H1 (cell line): Measurements from ENCODE around the gene HMGCS2. TPM values are rescaled to one million over a fixed set of nuclear protein-coding genes. Genes with fewer than 3 reads are reported as not detected.
A peak's percentile ranks its signal among the peaks of the same experiment; 100 is the strongest.

ENCODE experiments used
- CTCF ChIA-PET: fragments of 300-600 bp; sonication (Branson Sonifier 250); formaldehyde crosslinking; loops from one replicate; lab custom pipeline; 2021; ENCODE audit not compliant: partially characterized antibody; lab: Charles Lee
- POLR2A ChIA-PET: fragments of 300-600 bp; sonication (Branson Sonifier 250); formaldehyde crosslinking; loops from one replicate; lab custom pipeline; 2021; ENCODE audit warnings: inconsistent platforms; ENCODE audit not compliant: partially characterized antibody; lab: Charles Lee
- DNase-seq, 2 experiments: peaks; one replicate each; pipeline versions ENCODE4 v3.0.0 to v3.0.0-alpha.2; 2010 to 2022; ENCODE audit warnings: low spot score in 2 of 2, low read depth in 1 of 2, mixed read lengths in 1 of 2
- FAIRE-seq: peaks from 2 replicates; lab custom pipeline; 2011; peaks lifted over from hg19 to GRCh38; lab: Jason Lieb, UNC
- H2AFZ ChIP-seq: 2 replicates; pipeline ENCODE4 v1.8.1; 2012; ENCODE audit warnings: low read length, inconsistent platforms
- H2AK5ac ChIP-seq: 2 replicates; pipeline ENCODE4 v1.6.1; 2013; ENCODE audit warnings: low read depth, low read length
- H2BK120ac ChIP-seq: replicated peaks from 2 replicates; pipeline ENCODE3; 2013; ENCODE audit warnings: low read depth, low read length, inconsistent platforms
- H2BK12ac ChIP-seq: 2 replicates; pipeline ENCODE4 v1.6.1; 2013; ENCODE audit warnings: low read depth, low read length
- H2BK15ac ChIP-seq: 2 replicates; pipeline ENCODE4 v1.6.1; 2013; ENCODE audit warnings: low read length
- H2BK20ac ChIP-seq: 2 replicates; pipeline ENCODE4 v1.6.1; 2013; ENCODE audit warnings: low read length
- H2BK5ac ChIP-seq: 2 replicates; pipeline ENCODE4 v1.6.1; 2013; ENCODE audit warnings: low read depth, low read length
- H3K14ac ChIP-seq: 2 replicates; pipeline ENCODE4 v1.6.1; 2013; ENCODE audit warnings: inconsistent platforms; ENCODE audit not compliant: insufficient read length
- H3K18ac ChIP-seq: 2 replicates; pipeline ENCODE4 v1.6.1; 2013; ENCODE audit warnings: low read length; ENCODE audit errors: extremely low read depth
- H3K23ac ChIP-seq: 2 replicates; pipeline ENCODE4 v1.6.1; 2013; ENCODE audit warnings: inconsistent platforms; ENCODE audit not compliant: insufficient read length
- H3K23me2 ChIP-seq: 2 replicates; pipeline ENCODE4 v1.6.1; 2013; ENCODE audit warnings: low read depth, low read length
- H3K27ac ChIP-seq: 2 replicates; pipeline ENCODE4 v1.6.1; 2011; ENCODE audit warnings: low read depth, low read length, inconsistent platforms
- H3K27me3 ChIP-seq, 4 experiments: replicated peaks in 1 of 4; 1 replicate in 1 of 4; 2 replicates in 3 of 4; pipeline versions ENCODE4 v1.6.1 to v1.8.1; 2011 to 2013; ENCODE audit warnings: low read length in 3 of 4, mild to moderate bottlenecking in 3 of 4, inconsistent platforms in 2 of 4, mixed read lengths in 2 of 4, moderate library complexity in 1 of 4; ENCODE audit not compliant: control insufficient read depth in 3 of 4, insufficient read depth in 3 of 4; ENCODE audit errors: extremely low read depth in 1 of 4
- H3K36me3 ChIP-seq, 4 experiments: 2 replicates each; pipeline versions ENCODE4 v1.6.1 to v1.8.1; 2011 to 2013; ENCODE audit warnings: mild to moderate bottlenecking in 4 of 4, low read length in 3 of 4, moderate library complexity in 2 of 4, control low read depth in 1 of 4, inconsistent platforms in 1 of 4; ENCODE audit not compliant: insufficient read depth in 4 of 4, control insufficient read depth in 2 of 4
- H3K4ac ChIP-seq: replicated peaks from 2 replicates; pipeline ENCODE3; 2013; ENCODE audit warnings: low read length, low read depth, mixed read lengths, inconsistent platforms; ENCODE audit not compliant: insufficient read length
- H3K4me1 ChIP-seq, 4 experiments: replicated peaks in 1 of 4; 1 replicate in 1 of 4; 2 replicates in 3 of 4; pipeline versions ENCODE4 v1.6.1 to v1.8.1; 2011 to 2013; ENCODE audit warnings: low read length in 3 of 4, inconsistent platforms in 2 of 4, mixed read lengths in 1 of 4; ENCODE audit not compliant: insufficient read depth in 4 of 4, control insufficient read depth in 3 of 4
- H3K4me2 ChIP-seq, 2 experiments: 2 replicates each; pipeline versions ENCODE4 v1.6.1 to v1.8.1; 2011 to 2013; ENCODE audit warnings: low read depth in 2 of 2, low read length in 2 of 2, control low read depth in 1 of 2, inconsistent platforms in 1 of 2, mild to moderate bottlenecking in 1 of 2; ENCODE audit not compliant: insufficient read depth in 1 of 2
- H3K4me3 ChIP-seq, 4 experiments: fragments of 200-600, 300-600 bp in 1 of 4; sonication (generic), shearing (Covaris generic), sonication (Bioruptor Twin) in 1 of 4; 2 replicates each; pipeline versions ENCODE4 v1.5.1 to v1.8.1; 2011 to 2016; ENCODE audit warnings: low read length in 4 of 4, low read depth in 3 of 4, control low read depth in 2 of 4, inconsistent platforms in 2 of 4, mild to moderate bottlenecking in 2 of 4, mixed read lengths in 1 of 4, moderate library complexity in 1 of 4; ENCODE audit not compliant: insufficient read depth in 2 of 4; ENCODE audit errors: extremely low read depth in 1 of 4
- H3K56ac ChIP-seq: replicated peaks from 2 replicates; pipeline ENCODE3; 2013; ENCODE audit warnings: low read depth, mild to moderate bottlenecking, mixed read lengths, low read length, inconsistent platforms; ENCODE audit not compliant: insufficient read length
- H3K79me1 ChIP-seq: 2 replicates; pipeline ENCODE4 v1.6.1; 2013; ENCODE audit warnings: low read depth, low read length, control low read depth
- H3K79me2 ChIP-seq, 2 experiments: 2 replicates each; pipeline versions ENCODE4 v1.6.1 to v1.8.1; 2012 to 2013; ENCODE audit warnings: low read length in 2 of 2, mild to moderate bottlenecking in 2 of 2, inconsistent platforms in 1 of 2; ENCODE audit not compliant: insufficient read depth in 2 of 2, control insufficient read depth in 1 of 2
- H3K9ac ChIP-seq, 4 experiments: replicated peaks in 1 of 4; 1 replicate in 1 of 4; 2 replicates in 3 of 4; pipeline versions ENCODE4 v1.6.1 to v1.8.1; 2011 to 2013; ENCODE audit warnings: low read depth in 3 of 4, low read length in 3 of 4, control low read depth in 2 of 4, mild to moderate bottlenecking in 2 of 4, moderate library complexity in 2 of 4, inconsistent platforms in 1 of 4; ENCODE audit errors: extremely low read depth in 1 of 4
- H3K9me3 ChIP-seq, 2 experiments: 2 replicates each; pipeline versions ENCODE4 v1.6.1 to v1.8.1; 2012 to 2013; ENCODE audit warnings: mild to moderate bottlenecking in 2 of 2, moderate library complexity in 2 of 2, control low read depth in 1 of 2, inconsistent platforms in 1 of 2, low read depth in 1 of 2, low read length in 1 of 2, mixed read lengths in 1 of 2; ENCODE audit not compliant: insufficient read depth in 2 of 2
- H4K20me1 ChIP-seq, 2 experiments: replicated peaks in 1 of 2; 2 replicates each; pipeline versions ENCODE3 to v1.8.1; 2011 to 2013; ENCODE audit warnings: inconsistent platforms in 2 of 2, low read length in 2 of 2, mild to moderate bottlenecking in 1 of 2; ENCODE audit not compliant: insufficient read depth in 2 of 2, control insufficient read depth in 1 of 2
- H4K5ac ChIP-seq: 2 replicates; pipeline ENCODE4 v1.6.1; 2013; ENCODE audit warnings: low read length, low read depth, mixed read lengths, inconsistent platforms; ENCODE audit not compliant: insufficient read length
- H4K8ac ChIP-seq: 2 replicates; pipeline ENCODE4 v1.8.0; 2013; ENCODE audit warnings: mild to moderate bottlenecking, moderate library complexity, low read length, inconsistent platforms; ENCODE audit not compliant: insufficient read depth; ENCODE audit errors: extremely low read depth
- H4K91ac ChIP-seq: replicated peaks from 2 replicates; pipeline ENCODE3; 2013; ENCODE audit warnings: low read length, mixed read lengths, inconsistent platforms; ENCODE audit not compliant: insufficient read length
- BRCA1 ChIP-seq: IDR thresholded peaks from 2 replicates; pipeline ENCODE4 v1.6.1; 2012; ENCODE audit warnings: low read depth, low read length, improper control_type of control experiment
- CBX5 ChIP-seq: fragments of 300-800, 300-1000 bp; sonication (generic); IDR thresholded peaks from 2 replicates; pipeline ENCODE4 v1.7.1; 2016; ENCODE audit warnings: antibody characterized with exemption, low read length, low read depth
- CEBPB ChIP-seq: IDR thresholded peaks from 2 replicates; pipeline ENCODE4 v1.6.1; 2012; ENCODE audit warnings: low read depth, low read length
- CHD1 ChIP-seq: IDR thresholded peaks from 2 replicates; pipeline ENCODE4 v1.6.1; 2012; ENCODE audit warnings: low read depth, low read length, improper control_type of control experiment
- CTBP2 ChIP-seq: IDR thresholded peaks from 2 replicates; pipeline ENCODE4 v1.7.0; 2011; ENCODE audit warnings: borderline replicate concordance, mild to moderate bottlenecking, moderate library complexity, mixed read lengths, low read length; ENCODE audit not compliant: insufficient read depth, insufficient read length
- FOSL1 ChIP-seq: IDR thresholded peaks from 2 replicates; pipeline ENCODE4 v1.6.1; 2011; ENCODE audit warnings: mild to moderate bottlenecking, low read depth, low read length, moderate library complexity; ENCODE audit not compliant: insufficient read depth
- HDAC2 ChIP-seq, 2 experiments: fragments of 300-600 bp in 1 of 2; sonication (generic) in 1 of 2; IDR thresholded peaks; 2 replicates each; pipeline ENCODE4 v1.6.1; 2011 to 2012; ENCODE audit warnings: low read depth in 2 of 2, low read length in 2 of 2, mild to moderate bottlenecking in 2 of 2, moderate library complexity in 2 of 2, borderline replicate concordance in 1 of 2, inconsistent platforms in 1 of 2
- KDM5A ChIP-seq: fragments of 200-600 bp; IDR thresholded peaks from 2 replicates; pipeline ENCODE4 v1.7.1; 2012; ENCODE audit warnings: mild to moderate bottlenecking, low read length, inconsistent platforms, mixed read lengths
- POLR2AphosphoS5 ChIP-seq: IDR thresholded peaks from 2 replicates; pipeline ENCODE4 v1.6.1; 2011; ENCODE audit warnings: low read depth, low read length
- SIN3A ChIP-seq, 2 experiments: IDR thresholded peaks in 1 of 2; conservative IDR thresholded peaks in 1 of 2; 2 replicates each; pipeline ENCODE4 v1.6.1; 2011 to 2012; ENCODE audit warnings: low read length in 2 of 2, improper control_type of control experiment in 1 of 2, low read depth in 1 of 2, mild to moderate bottlenecking in 1 of 2
- SP4 ChIP-seq: IDR thresholded peaks from 2 replicates; pipeline ENCODE4 v1.6.1; 2012; ENCODE audit warnings: low read length, inconsistent platforms
- TAF7 ChIP-seq: optimal IDR thresholded peaks from 2 replicates; pipeline ENCODE3; 2011; ENCODE audit warnings: low read depth, mild to moderate bottlenecking, inconsistent platforms, low read length, moderate library complexity, borderline replicate concordance
- YY1 ChIP-seq: IDR thresholded peaks from 2 replicates; pipeline ENCODE4 v1.6.1; 2011; ENCODE audit warnings: low read depth, mild to moderate bottlenecking, low read length
- WGBS, 2 experiments: shearing (Covaris generic) in 1 of 2; methylation state at CpG; one replicate each; pipeline versions ENCODE4 v1.1.6 to v1.1.7; 2013 to 2015; ENCODE audit warnings: low lambda C conversion rate in 2 of 2, mixed read lengths in 2 of 2, inconsistent platforms in 1 of 2, low coverage in 1 of 2, missing lambda C conversion rate in 1 of 2; ENCODE audit not compliant: insufficient replicate concordance in 2 of 2, insufficient coverage in 1 of 2, insufficient read length in 1 of 2; ENCODE audit errors: extremely low coverage in 1 of 2, missing lambda C conversion rate in 1 of 2; 5-methylcytosine and 5-hydroxymethylcytosine counted together
- polyA plus RNA-seq, 7 experiments: library from polyadenylated mRNA; depleted of rRNA in 3 of 7; stranded (reverse) in 5 of 7; unstranded in 2 of 7; fragments of >200 nt in 5 of 7; fragments of 200-250 nt in 2 of 7; gene quantifications; 1 replicate in 5 of 7; 2 replicates in 1 of 7; 4 replicates in 1 of 7; pipeline versions ENCODE4 v1.2.1 to v1.2.3, GENCODE V29; 2011 to 2013; ENCODE audit warnings: missing spikeins in 2 of 7, mixed read lengths in 2 of 7
- total RNA-seq: library from RNA; stranded (reverse); fragmentation: NEBNext Ultra II Directional; extraction: Animal tissue kit (Norgen Biotek cat#: 25700); gene quantifications from 2 replicates; pipeline ENCODE4 v1.2.1, GENCODE V29; 2021

The HMGCS2 gene
- total and polyA plus RNA-seq, 2 of the 8 experiments (the other 6 are each of a cell fraction or from before 2014, with no cell fraction given), result not detected

DNA sequence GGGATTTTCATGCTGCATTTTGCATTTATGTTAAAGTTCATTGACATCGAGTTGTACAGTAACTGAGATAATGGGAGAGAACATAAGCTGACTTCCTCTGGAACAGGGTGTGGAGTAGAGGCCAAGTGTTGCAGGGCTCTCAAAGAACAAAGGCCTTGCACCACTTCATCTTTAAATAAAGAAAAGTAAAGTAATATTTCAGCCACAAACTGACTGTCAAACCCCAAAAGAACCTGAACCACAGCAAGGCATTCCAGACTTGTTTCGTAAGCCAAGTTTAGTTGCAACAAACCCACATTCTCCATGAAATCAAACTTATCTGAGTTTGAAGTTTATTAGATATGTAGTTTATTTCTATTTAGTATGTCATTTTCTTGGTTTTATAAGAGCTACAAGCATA, 19.1 kb upstream of the HMGCS2 start:
- Histone ChIP-seq H3K4me1 (peaks cover 0 to 3% (median 0%) of the 10 kb centered on the region in 4 experiments; a peak in 1 of 7 replicates), H3K36me3 (no peaks in the 10 kb centered on the region), H2BK20ac (no peak overlapping the region), H2BK15ac (no peak overlapping the region), H4K5ac (no peak overlapping the region), H3K18ac (no peak overlapping the region), H4K91ac (no peak overlapping the region), H3K27me3 (no peaks in the 10 kb centered on the region), H3K79me2 (no peaks in the 10 kb centered on the region), H3K9me3 (no peaks in the 10 kb centered on the region), H3K23ac (no peak overlapping the region), H3K4ac (no peak overlapping the region), H2BK120ac (no peak overlapping the region), H2AFZ (no peak overlapping the region), H4K20me1 (no peaks in the 10 kb centered on the region), H3K14ac (no peak overlapping the region)
- no peak for FAIRE-seq
- WGBS, 2 experiments, result 84% methylated on average over 2 of the region's 2 CpGs; no CpG with 5 or more reads in 1 of the 2 experiments
- TF ChIP-seq YY1 (no peak), CEBPB (no peak), SP4 (no peak), CTBP2 (no peak), BRCA1 (no peak), SIN3A (conservative IDR thresholded peaks at IDR 0.05 in 1 of 2, IDR thresholded peaks at IDR 0.05 in 1 of 2; ENCODE audit: low read depth in 1 of 2, low read length in 2 of 2) (no peak), TAF7 (no peak), KDM5A (no peak), HDAC2 (IDR thresholded peaks at IDR 0.05; ENCODE audit: borderline replicate concordance in 1 of 2, low read depth in 2 of 2, low read length in 2 of 2) (no peak), CHD1 (no peak), POLR2AphosphoS5 (no peak), CBX5 (no peak), FOSL1 (no peak)
- TF ChIP-seq, all 59 proteins: peak for 0
- Histone ChIP-seq H3K27ac (no peak overlapping the region), H2BK12ac (no peak overlapping the region), H3K4me3 (no peak overlapping the region), H3K56ac (no peak overlapping the region), H2AK5ac (no peak overlapping the region), H3K4me2 (no peak overlapping the region), H3K23me2 (no peaks in the 10 kb centered on the region), H3K9ac (no peak overlapping the region), H3K79me1 (no peaks in the 10 kb centered on the region), H4K8ac (no peak overlapping the region), H2BK5ac (no peak overlapping the region)
- ChIA-PET POLR2A (no interaction called here), CTCF (interaction anchor here (1.2 kb wide), 1 partner anchor 179 kb away, joined by 3 read pairs; no protein-coding TSS in a partner anchor)
- DNase-seq, result peak in 1 of 2 experiments; percentile 3
